Liver (tissue), 9 donors: ENCODE results near the gene CCDC74A. TPM values are rescaled to one million over a fixed set of nuclear protein-coding genes. Genes with fewer than 3 reads are reported as not detected.
"Not testable (repeated sequence)": the region's sequence is repeated elsewhere in the genome, so short reads cannot be mapped to it uniquely, and the experiment has no call there.

Source experiments
- DNase-seq: peaks from one replicate; pipeline ENCODE4 v3.0.0-alpha.2; 2017; ENCODE audit warnings: low spot score
- H3K27ac ChIP-seq, 2 donors: one replicate each; pipeline ENCODE4 v1.7.0; 2013; ENCODE audit warnings: inconsistent platforms in 2 of 2, low read length in 2 of 2, control low read depth in 1 of 2, low read depth in 1 of 2, mild to moderate bottlenecking in 1 of 2
- H3K27me3 ChIP-seq, 4 donors: one replicate each; pipeline versions ENCODE4 v1.6.1 to v1.7.0; 2013; ENCODE audit warnings: low read length in 3 of 4, inconsistent platforms in 1 of 4, mild to moderate bottlenecking in 1 of 4, moderate library complexity in 1 of 4; ENCODE audit not compliant: control insufficient read depth in 4 of 4, insufficient read depth in 4 of 4
- H3K36me3 ChIP-seq, 4 donors: one replicate each; pipeline versions ENCODE4 v1.6.1 to v1.7.0; 2013; ENCODE audit warnings: low read length in 3 of 4, mild to moderate bottlenecking in 3 of 4, low read depth in 1 of 4, moderate library complexity in 1 of 4; ENCODE audit not compliant: control insufficient read depth in 4 of 4, insufficient read depth in 3 of 4
- H3K4me1 ChIP-seq, 4 donors: one replicate each; pipeline versions ENCODE4 v1.6.1 to v1.7.0; 2013; ENCODE audit warnings: low read length in 3 of 4, mild to moderate bottlenecking in 3 of 4, moderate library complexity in 1 of 4; ENCODE audit not compliant: control insufficient read depth in 4 of 4, insufficient read depth in 4 of 4
- H3K4me3 ChIP-seq, 3 donors: one replicate each; pipeline versions ENCODE4 v1.6.1 to v1.7.0; 2013; ENCODE audit warnings: low read length in 3 of 3, control low read depth in 1 of 3, low read depth in 1 of 3, mild to moderate bottlenecking in 1 of 3
- H3K9ac ChIP-seq, 2 donors: one replicate each; pipeline ENCODE4 v1.7.0; 2013; ENCODE audit warnings: low read length in 2 of 2, mild to moderate bottlenecking in 2 of 2, moderate library complexity in 2 of 2, control low read depth in 1 of 2, low read depth in 1 of 2
- H3K9me3 ChIP-seq, 4 donors: one replicate each; pipeline versions ENCODE4 v1.6.1 to v1.7.0; 2013; ENCODE audit warnings: low read length in 3 of 4; ENCODE audit not compliant: control insufficient read depth in 4 of 4
- NR2F2 ChIP-seq: IDR thresholded peaks from 2 replicates; pipeline ENCODE4 v1.6.1; 2016; ENCODE audit warnings: antibody characterized with exemption
- WGBS: extraction: QIAGEN DNeasy Blood & Tissue Kit; methylation state at CpG from one replicate; pipeline ENCODE4 v1.1.7; 2013; 5-methylcytosine and 5-hydroxymethylcytosine counted together
- polyA plus RNA-seq, 2 donors: library from polyadenylated mRNA; stranded (reverse) in 1 of 2; unstranded in 1 of 2; fragments of 200-250 nt in 1 of 2; fragments of >200 nt in 1 of 2; fragmentation: Nextera tagmentation in 1 of 2; extraction: Ambion mirVana in 1 of 2; gene quantifications; one replicate each; pipeline versions ENCODE4 v1.2.1 to v1.2.3, GENCODE V29; 2013 to 2015
- total RNA-seq, 2 donors: library from RNA; depleted of rRNA; stranded (reverse); fragments of >200 nt; gene quantifications; one replicate each; pipeline ENCODE4 v1.2.3, GENCODE V29; 2014
- donor health status: healthy.
- donor health status: healthy.
- donor health status: healthy.
- donor health status: healthy.
- donor health status: healthy.

CCDC74A gene
- total and polyA plus RNA-seq, 4 donors = 0.37 to 1.1 (median 0.47) TPM

- H3K9me3 ChIP-seq, H3K27ac ChIP-seq, H3K27me3 ChIP-seq, H3K4me3 ChIP-seq, DNase-seq, H3K9ac ChIP-seq, H3K4me1 ChIP-seq: not testable (repeated sequence)
- H3K36me3 ChIP-seq = peaks cover 12 to 61% (median 24%) of the 10 kb centered on the region in 4 donors
- 97% methylated on average over 4 of the region's 4 CpGs for WGBS
Observed at GRCh38 chr2:131503587-131503986, 24.1 kb upstream of the CCDC74A start.

DNA sequence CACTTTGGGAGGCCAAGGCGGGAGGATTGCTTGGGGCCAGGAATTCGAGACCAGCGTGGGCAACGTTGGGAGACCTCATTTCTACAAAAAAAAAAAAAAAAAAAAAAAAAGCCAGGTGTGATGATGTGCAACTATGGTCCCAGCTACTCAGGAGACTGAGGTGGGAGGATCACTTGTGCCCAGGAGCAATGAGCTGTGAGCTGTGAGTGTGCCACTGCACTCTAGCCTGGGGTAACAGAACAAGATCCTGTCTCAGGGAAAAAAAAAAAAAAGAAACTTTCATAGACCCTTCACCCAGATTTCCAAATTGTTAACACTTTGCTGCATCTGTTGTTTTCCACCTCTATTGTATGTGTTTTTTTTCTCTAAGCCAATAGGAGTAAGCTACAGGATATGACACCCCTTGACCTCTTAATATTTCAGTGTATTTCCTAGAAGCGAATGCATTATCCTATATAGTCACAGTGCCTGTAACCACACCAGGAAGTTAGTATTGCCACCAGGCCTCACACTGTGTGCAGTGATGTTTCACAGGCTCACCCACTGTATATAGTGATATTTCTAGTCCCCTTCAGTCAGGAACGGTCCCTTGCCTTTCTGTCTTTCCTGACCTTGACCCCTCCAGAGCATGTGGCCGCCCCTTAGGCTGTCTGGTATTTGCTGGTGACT, 23.5 kb upstream of the CCDC74A start:
- not testable (repeated sequence) for H3K27me3 ChIP-seq, DNase-seq, H3K4me1 ChIP-seq, H3K9me3 ChIP-seq, H3K27ac ChIP-seq, H3K4me3 ChIP-seq, H3K9ac ChIP-seq
- WGBS = 86% methylated on average over 7 of the region's 7 CpGs
- peaks cover 14 to 67% (median 26%) of the 10 kb centered on the region in 4 donors for H3K36me3 ChIP-seq

- no peak for DNase-seq
- no peak for TF ChIP-seq NR2F2
- Histone ChIP-seq H3K4me3 (no peak overlapping the region), H3K9me3 (no peaks in the 10 kb centered on the region), H3K27ac (no peak overlapping the region), H3K27me3 (no peaks in the 10 kb centered on the region), H3K36me3 (peaks cover 12 to 56% (median 17%) of the 10 kb centered on the region in 4 donors), H3K4me1 (no peaks in the 10 kb centered on the region), H3K9ac (no peak overlapping the region)
- WGBS = 84% methylated on average over 9 of the region's 9 CpGs
Observed at GRCh38 chr2:131509615-131510014, 18.1 kb upstream of the CCDC74A start.

DNA sequence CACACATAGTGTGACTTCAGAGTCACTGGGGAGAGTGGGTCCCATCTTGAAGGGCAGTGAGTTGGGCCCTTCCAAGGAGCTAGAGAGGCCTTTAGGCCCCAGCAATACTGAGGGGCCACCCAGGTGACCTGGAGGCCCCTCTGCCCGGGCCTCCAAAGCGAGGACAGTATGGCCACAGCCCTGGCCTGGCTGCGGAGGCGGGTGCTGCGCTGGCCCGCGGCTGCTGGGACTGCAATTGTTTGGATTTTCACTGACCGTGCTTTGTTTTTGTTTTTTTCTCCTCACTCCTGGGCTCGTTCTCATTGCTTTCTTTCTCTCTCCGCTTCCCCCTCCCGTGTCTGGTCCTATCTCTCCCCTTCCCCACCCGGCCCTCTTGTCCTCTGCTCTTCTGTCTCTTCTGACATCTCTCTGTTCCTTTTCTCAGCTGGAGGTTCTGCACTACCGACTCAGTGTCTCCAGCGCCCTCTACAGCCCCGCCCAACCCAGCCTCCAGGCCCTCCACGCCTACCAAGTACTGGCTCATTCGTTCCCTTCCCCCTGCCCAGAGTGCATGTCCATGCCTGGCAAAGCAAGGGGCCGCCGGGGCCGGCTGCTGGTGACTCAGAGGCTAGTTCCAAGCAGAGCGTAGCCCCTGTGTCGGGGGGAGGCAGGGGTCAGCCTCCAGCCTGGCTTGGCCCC, 16.3 kb upstream of the CCDC74A start:
- H3K36me3 ChIP-seq = peaks cover 6 to 43% (median 12%) of the 10 kb centered on the region in 4 donors
- not testable (repeated sequence) for H3K27me3 ChIP-seq, H3K9me3 ChIP-seq, DNase-seq, H3K4me1 ChIP-seq, H3K9ac ChIP-seq, H3K4me3 ChIP-seq, H3K27ac ChIP-seq
- 92% methylated on average over 22 of the region's 22 CpGs for WGBS

- H3K27me3 ChIP-seq, DNase-seq, H3K9me3 ChIP-seq, H3K9ac ChIP-seq, H3K4me1 ChIP-seq, H3K4me3 ChIP-seq, H3K27ac ChIP-seq: not testable (repeated sequence)
- H3K36me3 ChIP-seq = peaks cover 4 to 35% (median 11%) of the 10 kb centered on the region in 4 donors
- 83% methylated on average over 15 of the region's 17 CpGs for WGBS
Observed at GRCh38 chr2:131511969-131512870, 15.5 kb upstream of the CCDC74A start.

- WGBS = 77% methylated on average over 15 of the region's 15 CpGs
- H3K27ac ChIP-seq, DNase-seq, H3K9me3 ChIP-seq, H3K4me3 ChIP-seq, H3K4me1 ChIP-seq, H3K9ac ChIP-seq, H3K27me3 ChIP-seq: not testable (repeated sequence)
- peaks cover 0 to 29% (median 3%) of the 10 kb centered on the region in 4 donors for H3K36me3 ChIP-seq
Observed at GRCh38 chr2:131514408-131515166, 13.1 kb upstream of the CCDC74A start.

GRCh38 chr2:131515235-131515634, 12.5 kb upstream of the CCDC74A start:
- H3K4me1 ChIP-seq, H3K27ac ChIP-seq, H3K4me3 ChIP-seq, H3K9me3 ChIP-seq, H3K27me3 ChIP-seq, DNase-seq, H3K9ac ChIP-seq: not testable (repeated sequence)
- peaks cover 0 to 28% (median 4%) of the 10 kb centered on the region in 4 donors for H3K36me3 ChIP-seq
- 91% methylated on average over 13 of the region's 14 CpGs for WGBS
